Natural killer cell (primary cell): ENCODE results near the gene EXOSC7. TPM values are rescaled to one million over a fixed set of nuclear protein-coding genes. Genes with fewer than 3 reads are reported as not detected.

Experiments
- ATAC-seq, 3 donors: fragments of 150-1000 bp in 2 of 3; fragments of 200-7000 bp in 1 of 3; cut with Tn5 transposase; 1 replicate in 1 of 3; 2 replicates in 2 of 3; pipeline ENCODE4 v1.10.0; 2021; ENCODE audit warnings: mild to moderate bottlenecking in 2 of 3, moderate library complexity in 2 of 3
- DNase-seq, 2 donors: peaks; one replicate each; pipeline versions ENCODE4 v3.0.0 to v3.0.0-alpha.2; 2013 to 2021; ENCODE audit warnings: mixed read lengths in 1 of 2
- H3K27ac ChIP-seq: one replicate; pipeline ENCODE4 v1.5.1; 2013; ENCODE audit warnings: mild to moderate bottlenecking, low read length
- H3K27me3 ChIP-seq: one replicate; pipeline ENCODE4 v1.6.1; 2013; ENCODE audit warnings: low read length; ENCODE audit not compliant: control insufficient read depth, insufficient read depth
- H3K36me3 ChIP-seq: one replicate; pipeline ENCODE4 v1.6.1; 2013; ENCODE audit warnings: low read length; ENCODE audit not compliant: control insufficient read depth, insufficient read depth
- H3K4me1 ChIP-seq: one replicate; pipeline ENCODE4 v1.6.1; 2013; ENCODE audit warnings: low read length; ENCODE audit not compliant: control insufficient read depth, insufficient read depth
- H3K4me3 ChIP-seq: one replicate; pipeline ENCODE4 v1.5.1; 2013; ENCODE audit warnings: low read length
- H3K9me3 ChIP-seq: one replicate; pipeline ENCODE4 v1.6.1; 2013; ENCODE audit warnings: low read length; ENCODE audit not compliant: control insufficient read depth, insufficient read depth
- H3K27ac Mint-ChIP-seq, 2 donors: one replicate each; pipeline ENCODE4 v1.8.0; 2022; ENCODE audit warnings: mild to moderate bottlenecking in 2 of 2, mixed read lengths in 2 of 2, moderate library complexity in 1 of 2
- H3K27me3 Mint-ChIP-seq, 2 donors: one replicate each; pipeline ENCODE4 v1.8.0; 2022; ENCODE audit warnings: low read depth in 2 of 2, mixed read lengths in 2 of 2
- H3K36me3 Mint-ChIP-seq: one replicate; pipeline ENCODE4 v1.8.0; 2022; ENCODE audit warnings: mixed read lengths
- H3K4me1 Mint-ChIP-seq, 2 donors: one replicate each; pipeline ENCODE4 v1.8.0; 2022; ENCODE audit warnings: mixed read lengths in 2 of 2
- H3K4me3 Mint-ChIP-seq: one replicate; pipeline ENCODE4 v1.8.0; 2022; ENCODE audit warnings: mild to moderate bottlenecking, moderate library complexity, mixed read lengths
- H3K9me3 Mint-ChIP-seq, 2 donors: one replicate each; pipeline ENCODE4 v1.8.0; 2022; ENCODE audit warnings: mixed read lengths in 2 of 2
- WGBS: methylation state at CpG from one replicate; pipeline ENCODE4 v1.1.7; 2013; ENCODE audit warnings: missing lambda C conversion rate; ENCODE audit not compliant: insufficient coverage; 5-methylcytosine and 5-hydroxymethylcytosine counted together
- intact Hi-C: fragments of 100-400 bp; cut with micrococcal nuclease; formaldehyde crosslinking; loops from one replicate; pipeline ENCODE4 v1.14.2; 2022
- total RNA-seq, 4 donors: library from RNA; stranded (reverse); fragments of 120-200 nt in 1 of 4; gene quantifications; one replicate each; pipeline versions ENCODE4 v1.2.3 to v1.2.4, GENCODE V29; 2013 to 2022
- TF ChIP-seq, protein P1 (sequence below): fragments of 200-600 bp; IDR thresholded peaks from one replicate; pipeline ENCODE4 v1.8.0; 2022; ENCODE audit warnings: antibody characterized with exemption

The EXOSC7 gene
- total RNA-seq, 3 donors from 2014 or later (not counting 1 experiment from before 2014, with no cell fraction given): 32.8 to 46.6 (median 36.0) TPM

DNA sequence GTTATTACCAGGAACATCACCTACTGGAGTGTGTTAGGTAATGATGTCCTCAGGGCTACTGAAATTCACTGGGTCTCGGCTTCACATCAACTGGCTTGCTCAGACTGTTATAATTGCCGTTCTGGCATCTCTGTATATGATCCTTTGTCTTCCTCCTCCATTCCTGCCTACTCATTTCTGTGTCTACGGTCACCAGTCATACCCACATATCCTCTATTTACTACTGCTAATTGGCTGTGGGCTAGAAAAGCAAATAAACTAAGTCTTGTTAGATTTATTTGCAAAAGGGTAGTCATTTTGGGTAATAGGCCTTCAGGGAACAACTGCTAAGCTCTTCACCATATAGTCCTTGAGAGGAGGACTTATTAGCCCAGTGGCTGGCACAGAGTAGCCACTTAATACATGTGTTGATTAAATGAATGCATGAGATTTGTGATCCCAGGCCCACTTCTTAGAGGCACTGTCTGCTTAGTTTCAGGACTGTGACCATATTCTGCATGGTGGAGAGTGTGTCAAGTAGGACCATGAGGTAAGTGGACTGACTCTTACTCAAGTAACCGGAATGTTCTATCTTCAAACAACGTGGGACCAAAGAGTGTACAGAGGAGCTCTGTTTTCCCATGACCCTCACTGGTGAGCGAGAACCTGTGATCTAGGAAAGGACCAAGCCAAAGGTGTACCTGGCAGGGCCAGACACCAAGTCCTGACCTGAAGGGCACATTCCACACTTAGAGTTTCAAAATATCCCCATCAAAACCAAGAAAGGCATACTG lies 13.2 kb upstream of the EXOSC7 start:
- no peak overlapping the region for H3K27ac ChIP-seq
- H3K9me3 Mint-ChIP-seq: no peaks in the 10 kb centered on the region
- no peaks in the 10 kb centered on the region for H3K27me3 ChIP-seq
- ATAC-seq: no peak
- H3K4me3 ChIP-seq: no peak overlapping the region
- peaks cover 15% of the 10 kb centered on the region for H3K36me3 ChIP-seq
- peak overlapping the region in 1 of 2 donors; percentile 60 for H3K27ac Mint-ChIP-seq
- TF ChIP-seq, protein P1, sequence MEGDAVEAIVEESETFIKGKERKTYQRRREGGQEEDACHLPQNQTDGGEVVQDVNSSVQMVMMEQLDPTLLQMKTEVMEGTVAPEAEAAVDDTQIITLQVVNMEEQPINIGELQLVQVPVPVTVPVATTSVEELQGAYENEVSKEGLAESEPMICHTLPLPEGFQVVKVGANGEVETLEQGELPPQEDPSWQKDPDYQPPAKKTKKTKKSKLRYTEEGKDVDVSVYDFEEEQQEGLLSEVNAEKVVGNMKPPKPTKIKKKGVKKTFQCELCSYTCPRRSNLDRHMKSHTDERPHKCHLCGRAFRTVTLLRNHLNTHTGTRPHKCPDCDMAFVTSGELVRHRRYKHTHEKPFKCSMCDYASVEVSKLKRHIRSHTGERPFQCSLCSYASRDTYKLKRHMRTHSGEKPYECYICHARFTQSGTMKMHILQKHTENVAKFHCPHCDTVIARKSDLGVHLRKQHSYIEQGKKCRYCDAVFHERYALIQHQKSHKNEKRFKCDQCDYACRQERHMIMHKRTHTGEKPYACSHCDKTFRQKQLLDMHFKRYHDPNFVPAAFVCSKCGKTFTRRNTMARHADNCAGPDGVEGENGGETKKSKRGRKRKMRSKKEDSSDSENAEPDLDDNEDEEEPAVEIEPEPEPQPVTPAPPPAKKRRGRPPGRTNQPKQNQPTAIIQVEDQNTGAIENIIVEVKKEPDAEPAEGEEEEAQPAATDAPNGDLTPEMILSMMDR: no peak
- intact Hi-C loops: no loop called here
- 97% methylated on average over 5 of the region's 6 CpGs for WGBS
- H3K4me1 Mint-ChIP-seq: peaks cover 72 to 76% of the 10 kb centered on the region in 2 donors
- H3K27me3 Mint-ChIP-seq: no peaks in the 10 kb centered on the region
- peaks cover 14% of the 10 kb centered on the region for H3K4me1 ChIP-seq
- no peaks in the 10 kb centered on the region for H3K9me3 ChIP-seq
- no peaks in the 10 kb centered on the region for H3K36me3 Mint-ChIP-seq
- H3K4me3 Mint-ChIP-seq: no peak overlapping the region
- DNase-seq: no peak

DNA sequence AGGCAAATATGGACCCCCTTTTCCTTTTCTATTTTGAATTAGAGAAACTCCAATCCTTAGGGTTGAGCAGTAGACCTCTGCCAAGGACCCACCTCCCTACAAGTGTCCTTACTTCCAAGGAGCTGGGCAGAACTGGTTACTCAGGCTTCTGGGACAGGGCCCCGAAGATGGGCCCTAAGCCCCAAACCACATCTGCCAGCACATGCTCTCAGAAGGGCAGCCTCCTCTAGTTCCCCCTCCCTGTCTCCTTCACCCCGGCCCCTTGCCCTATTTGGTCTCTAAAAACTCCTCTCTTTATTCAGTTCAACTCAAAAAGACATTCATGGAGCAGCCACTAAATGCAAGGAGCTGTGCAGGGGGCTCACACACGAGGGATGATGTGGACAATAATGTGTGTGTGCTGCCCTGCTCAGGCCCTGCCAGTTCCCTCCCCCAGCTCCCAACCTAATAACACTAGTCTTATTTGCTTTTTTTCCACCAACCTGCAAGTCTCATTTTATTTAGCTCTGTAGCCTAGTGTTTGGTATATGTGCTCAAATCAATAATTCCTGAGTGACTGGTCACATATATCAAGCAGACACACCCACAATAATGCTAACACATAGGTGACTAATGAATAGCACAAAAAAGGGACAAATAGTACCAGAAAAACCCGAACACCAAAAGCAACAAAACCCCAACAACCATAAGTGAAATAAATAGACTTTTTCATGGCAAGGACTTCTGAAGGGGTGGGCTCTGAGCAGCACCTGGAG lies 12.3 kb upstream of the EXOSC7 start:
- Histone ChIP-seq H3K27ac (no peak overlapping the region), H3K36me3 (peaks cover 6% of the 10 kb centered on the region), H3K4me1 (peaks cover 23% of the 10 kb centered on the region), H3K9me3 (no peaks in the 10 kb centered on the region), H3K4me3 (no peak overlapping the region), H3K27me3 (no peaks in the 10 kb centered on the region)
- DNase-seq (no peak), ATAC-seq (no peak)
- peak overlapping the region; percentile 51 to 60 for H3K27ac Mint-ChIP-seq
- TF ChIP-seq, protein P1: no peak
- no peaks in the 10 kb centered on the region for H3K9me3 Mint-ChIP-seq
- no peaks in the 10 kb centered on the region for H3K27me3 Mint-ChIP-seq
- 80% methylated on average over 4 of the region's 4 CpGs for WGBS
- intact Hi-C loops: no loop called here
- H3K4me3 Mint-ChIP-seq: no peak overlapping the region
- peaks cover 81 to 82% of the 10 kb centered on the region in 2 donors for H3K4me1 Mint-ChIP-seq
- no peaks in the 10 kb centered on the region for H3K36me3 Mint-ChIP-seq

DNA sequence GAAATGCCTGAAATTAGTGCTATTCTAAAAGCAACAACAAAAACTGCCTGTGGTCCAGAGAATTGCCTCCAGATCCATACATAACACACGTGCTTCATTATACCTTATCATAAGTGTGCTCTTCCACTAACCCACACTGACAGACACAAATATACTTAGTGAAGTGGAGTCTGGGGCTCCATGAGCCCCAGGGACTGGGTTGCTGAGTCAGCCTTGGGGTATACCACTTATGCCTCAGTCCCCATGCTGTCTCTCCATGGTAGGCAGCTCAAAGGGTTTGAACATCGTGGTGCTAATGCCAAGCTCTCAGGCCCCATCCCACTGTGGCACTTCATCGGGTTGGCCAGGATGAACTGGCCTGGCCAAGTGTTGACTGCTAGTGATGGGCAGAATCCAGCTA lies 10.9 kb upstream of the EXOSC7 start:
- Mint-ChIP-seq H3K4me1 (peaks cover 91 to 94% of the 10 kb centered on the region in 2 donors), H3K36me3 (no peaks in the 10 kb centered on the region), H3K27ac (peak overlapping the region in 1 of 2 donors; percentile 51), H3K27me3 (no peaks in the 10 kb centered on the region), H3K9me3 (no peaks in the 10 kb centered on the region), H3K4me3 (peak overlapping the region; percentile 17)
- intact Hi-C loops: no loop called here
- Histone ChIP-seq H3K27me3 (no peaks in the 10 kb centered on the region), H3K9me3 (no peaks in the 10 kb centered on the region), H3K4me1 (peaks cover 37% of the 10 kb centered on the region), H3K36me3 (no peaks in the 10 kb centered on the region), H3K4me3 (no peak overlapping the region), H3K27ac (no peak overlapping the region)
- no peak for ATAC-seq
- TF ChIP-seq, protein P1: no peak
- 88% methylated on average over 3 of the region's 3 CpGs for WGBS
- DNase-seq: no peak
